DMS 273 treated with DMSO at 0.1 percent for 48 hours (cell line): ENCODE results near the gene CCR5.

ENCODE experiments used
- DNase-seq: peaks from one replicate; lab custom pipeline; 2025; lab: John Stamatoyannopoulos, UW

CCR5 gene

DNA sequence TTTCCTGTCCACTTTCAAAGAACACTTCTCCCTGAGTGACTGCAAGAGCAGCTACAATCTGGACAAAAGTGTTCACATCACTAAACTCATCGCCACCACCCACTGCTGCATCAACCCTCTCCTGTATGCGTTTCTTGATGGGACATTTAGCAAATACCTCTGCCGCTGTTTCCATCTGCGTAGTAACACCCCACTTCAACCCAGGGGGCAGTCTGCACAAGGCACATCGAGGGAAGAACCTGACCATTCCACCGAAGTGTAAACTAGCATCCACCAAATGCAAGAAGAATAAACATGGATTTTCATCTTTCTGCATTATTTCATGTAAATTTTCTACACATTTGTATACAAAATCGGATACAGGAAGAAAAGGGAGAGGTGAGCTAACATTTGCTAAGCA, 38.1 kb downstream of the CCR5 start:
- DNase-seq: no peak

DNA sequence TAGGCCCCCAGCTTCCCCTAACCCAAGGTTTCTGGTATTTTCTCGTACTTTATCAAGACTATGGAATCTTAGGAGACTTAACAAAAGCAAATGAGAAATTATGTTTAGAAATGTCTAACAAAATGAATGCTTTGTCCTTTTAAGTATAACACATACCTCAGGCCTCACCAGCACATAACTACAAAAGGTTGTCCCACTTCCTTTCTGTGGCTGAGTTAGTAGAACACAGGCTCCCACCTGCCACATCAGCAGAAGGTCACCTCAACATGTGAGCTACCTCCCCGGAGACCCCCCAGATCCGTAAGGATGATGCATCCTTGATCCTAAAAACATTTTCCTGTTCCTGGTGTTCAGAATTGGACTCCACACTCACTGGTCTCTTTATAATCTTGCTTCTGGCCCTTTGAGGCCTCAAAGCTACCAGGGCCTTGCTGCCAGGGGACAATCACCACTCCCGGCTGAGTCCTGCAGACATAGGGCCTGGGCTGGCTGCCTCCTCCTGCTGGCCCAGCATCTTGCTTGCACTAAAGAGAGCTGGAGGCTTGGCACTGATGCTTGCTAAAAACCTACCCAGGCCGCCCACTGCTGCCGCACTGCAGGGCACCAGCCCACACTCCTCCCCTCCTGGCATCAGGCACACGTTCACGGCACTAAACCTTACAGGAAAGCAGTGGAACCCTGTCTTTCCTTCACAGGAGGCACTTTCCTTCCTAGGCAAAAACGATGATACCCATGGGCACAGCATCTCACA, 39.2 kb downstream of the CCR5 start:
- DNase-seq: no peak

DNA sequence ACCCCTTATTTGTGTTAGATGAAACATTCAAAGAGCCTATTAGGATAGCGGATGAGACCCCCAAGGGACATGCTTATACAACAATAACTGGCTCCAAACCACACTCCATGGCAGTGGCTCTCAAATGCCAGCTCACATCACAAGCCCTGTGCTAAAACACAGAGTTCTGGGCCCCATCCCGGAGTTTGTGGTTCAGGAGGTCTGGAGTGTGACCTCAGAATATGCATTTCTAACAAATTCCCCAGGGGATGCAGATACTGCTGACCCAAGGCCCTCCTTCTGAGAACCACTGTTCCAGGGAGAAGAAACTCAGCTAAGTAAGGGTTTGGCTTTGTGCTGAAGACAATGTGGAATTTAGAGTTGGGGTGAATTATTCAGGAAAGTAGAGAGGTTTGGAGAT, 39.9 kb downstream of the CCR5 start:
- no peak for DNase-seq

DNA sequence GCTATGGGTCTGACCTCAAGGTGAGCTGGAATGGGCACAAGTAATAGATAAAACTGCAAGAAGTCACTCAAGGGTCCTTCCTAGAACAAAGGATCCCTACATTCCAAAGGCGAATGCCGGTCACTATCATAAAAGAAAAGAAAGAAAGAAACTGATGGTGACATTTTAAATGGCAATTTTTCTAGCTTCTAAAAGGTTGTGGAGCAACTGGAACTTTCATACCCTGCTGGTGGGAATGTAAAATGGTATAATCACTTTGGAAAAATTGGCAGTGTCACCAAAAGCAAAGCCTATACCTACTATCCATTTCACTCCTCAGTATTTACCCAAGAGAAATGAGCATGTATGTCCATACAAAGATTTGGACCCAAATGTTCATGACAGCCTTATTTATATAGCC, 40.5 kb downstream of the CCR5 start:
- no peak for DNase-seq

DNA sequence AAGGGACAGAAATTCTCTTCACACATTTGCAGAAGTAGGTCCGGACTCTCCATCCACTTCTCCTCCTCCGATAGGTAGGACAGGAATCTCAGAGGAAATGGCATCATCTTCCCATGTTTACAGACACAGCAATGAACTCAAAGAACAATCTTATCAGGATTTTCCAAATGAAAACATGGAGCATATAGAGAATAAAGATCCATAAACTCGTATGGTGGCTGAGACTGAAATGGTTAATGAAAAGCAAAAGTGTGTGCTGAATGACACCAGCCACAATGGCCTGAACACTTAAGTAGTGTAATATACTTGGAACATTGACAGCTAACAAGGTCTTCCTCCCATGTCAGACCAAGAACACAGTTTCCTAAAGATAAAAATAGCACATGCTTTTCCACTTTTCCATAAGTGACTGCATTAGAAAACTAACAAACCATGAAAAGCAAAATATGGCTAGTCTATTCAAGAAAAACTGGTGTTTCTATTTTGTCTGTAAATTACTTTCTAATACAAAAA, 42.1 kb downstream of the CCR5 start:
- no peak for DNase-seq

DNA sequence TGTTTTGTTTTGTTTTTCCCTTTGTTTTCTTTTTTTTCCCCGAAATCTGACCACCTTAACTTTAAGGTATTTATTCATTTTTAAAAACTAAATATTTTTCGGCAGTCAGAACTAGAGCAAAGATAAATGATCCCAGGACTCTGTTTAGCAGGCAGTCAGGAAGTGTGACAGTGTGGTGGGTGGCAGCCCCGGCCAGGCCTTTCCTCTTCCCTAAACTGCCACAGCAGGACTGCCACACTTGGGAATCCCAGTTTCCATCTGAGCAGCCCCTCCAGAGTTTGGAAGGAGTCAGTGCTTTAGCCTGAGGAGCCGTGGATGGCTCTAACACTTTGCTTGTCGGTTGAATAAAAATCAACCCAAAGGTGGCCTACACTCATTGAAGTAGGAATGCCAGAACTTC, 43.2 kb downstream of the CCR5 start:
- DNase-seq: no peak

DNA sequence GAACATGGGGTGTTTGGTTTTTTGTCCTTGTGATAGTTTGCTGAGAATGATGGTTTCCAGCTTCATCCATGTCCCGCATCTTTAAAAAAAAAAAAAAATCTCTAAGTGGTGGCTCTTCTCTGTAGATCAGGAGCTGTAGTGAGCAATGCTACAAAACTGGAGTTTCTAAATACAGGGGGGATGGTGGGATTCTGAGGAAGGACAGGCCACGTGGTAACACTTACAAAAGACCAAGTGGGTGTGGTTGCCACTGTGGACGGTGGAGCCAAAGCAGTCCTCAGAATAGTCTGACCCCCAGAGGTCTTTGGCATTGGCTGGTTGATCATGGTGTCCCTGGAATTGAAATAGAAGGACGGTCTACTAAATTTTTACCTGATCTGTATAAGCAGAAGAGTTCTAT, 44.0 kb downstream of the CCR5 start:
- no peak for DNase-seq

DNA sequence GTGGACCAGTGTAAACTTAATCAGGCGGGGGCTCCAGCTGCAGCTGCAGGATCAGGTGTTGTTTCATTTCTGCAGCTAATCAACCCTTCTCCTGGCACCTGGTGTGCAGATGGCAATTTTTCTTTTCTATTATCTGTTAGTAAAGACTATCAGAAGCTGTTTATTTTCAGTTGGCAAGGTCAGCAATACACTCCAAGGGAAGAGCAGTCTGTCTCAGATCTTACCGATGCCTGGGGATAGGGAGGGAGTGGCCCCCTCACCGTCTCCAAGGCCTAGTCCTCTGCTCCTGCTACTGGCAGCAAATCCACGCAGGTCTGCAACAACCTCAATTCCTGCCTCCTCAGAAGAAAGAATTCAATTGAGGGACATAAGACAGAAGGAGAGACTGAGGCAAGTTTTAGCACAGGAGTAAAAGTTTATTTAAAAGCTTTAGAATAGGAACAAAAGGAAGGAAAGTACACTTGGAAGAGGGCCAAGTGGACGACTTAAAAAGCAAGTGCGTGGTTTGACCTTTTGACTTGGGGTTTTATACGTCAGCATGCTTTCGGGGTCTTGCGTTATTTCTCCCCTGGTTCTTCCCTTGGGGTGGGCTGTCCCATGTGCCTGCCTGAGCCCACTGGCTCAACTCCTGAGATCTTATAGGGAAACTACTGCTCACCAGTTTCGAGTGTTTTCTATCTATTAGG, 45.5 kb downstream of the CCR5 start:
- peak; percentile 4 for DNase-seq

DNA sequence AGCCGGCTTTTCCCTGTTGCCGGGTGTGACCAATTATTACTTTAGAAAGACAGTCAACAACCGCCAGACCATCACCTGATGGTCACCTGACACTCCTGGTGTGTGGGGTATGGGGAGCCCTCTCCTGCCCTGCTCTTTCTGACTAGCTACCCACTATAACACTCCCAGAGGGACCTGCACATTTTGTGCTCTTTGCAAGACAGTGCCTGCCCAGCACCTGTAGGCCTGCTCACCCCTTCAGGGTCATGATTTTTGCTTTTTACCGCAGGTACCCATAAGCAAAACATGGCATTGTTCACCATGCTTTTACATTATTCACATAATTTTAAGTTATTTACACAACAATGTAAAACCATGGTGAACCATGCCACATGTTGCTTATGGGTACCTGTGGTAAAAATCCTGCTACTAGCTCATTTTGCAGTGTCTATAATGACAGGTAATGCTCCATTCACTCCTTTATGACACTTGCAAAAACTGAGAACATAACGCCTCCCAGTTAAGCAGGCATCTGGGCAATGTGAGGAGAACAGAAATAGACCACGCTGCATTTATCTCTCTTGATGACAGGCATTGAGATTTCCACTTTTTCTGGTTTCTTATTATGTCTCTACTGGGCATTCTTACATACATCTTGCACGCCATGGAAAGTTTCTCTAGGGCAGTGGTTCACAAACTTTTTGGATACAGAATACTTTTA, 46.2 kb downstream of the CCR5 start:
- no peak for DNase-seq

DNA sequence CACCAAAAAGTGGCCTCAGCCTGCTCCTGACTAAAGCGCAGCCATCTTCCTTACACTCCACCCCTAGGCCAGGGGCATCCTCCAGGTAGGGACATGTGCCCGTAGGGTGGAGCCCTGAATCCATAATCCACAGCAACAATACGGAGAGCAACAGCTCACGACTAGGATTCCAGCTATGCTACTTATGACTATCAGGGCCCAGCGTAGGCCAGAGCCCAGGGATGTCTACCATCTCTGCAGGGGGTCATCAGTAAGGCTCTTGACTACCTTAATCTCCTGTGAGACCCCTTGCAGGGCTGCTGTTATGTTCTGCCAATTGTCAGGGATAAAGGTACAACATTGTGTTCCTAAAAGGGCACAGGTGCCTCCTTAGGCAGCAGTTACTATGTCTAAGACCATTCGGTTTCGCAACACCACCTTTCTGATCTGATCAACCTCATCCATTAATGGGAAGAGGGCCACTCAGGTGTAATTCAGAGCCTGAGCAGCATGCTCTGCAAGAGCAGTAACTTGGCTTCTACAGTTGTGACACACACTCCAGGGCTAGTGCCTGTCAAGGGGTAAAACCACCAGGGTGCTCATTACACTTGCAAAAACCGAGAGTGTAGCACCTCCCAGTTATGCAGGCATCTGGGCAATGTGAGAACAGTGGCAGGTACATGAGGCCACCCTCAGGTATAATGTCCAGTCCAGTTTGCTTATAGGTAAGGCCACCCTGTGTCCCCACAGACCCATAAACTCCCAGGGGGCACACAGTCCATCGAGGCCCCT, 47.3 kb downstream of the CCR5 start:
- no peak for DNase-seq

DNA sequence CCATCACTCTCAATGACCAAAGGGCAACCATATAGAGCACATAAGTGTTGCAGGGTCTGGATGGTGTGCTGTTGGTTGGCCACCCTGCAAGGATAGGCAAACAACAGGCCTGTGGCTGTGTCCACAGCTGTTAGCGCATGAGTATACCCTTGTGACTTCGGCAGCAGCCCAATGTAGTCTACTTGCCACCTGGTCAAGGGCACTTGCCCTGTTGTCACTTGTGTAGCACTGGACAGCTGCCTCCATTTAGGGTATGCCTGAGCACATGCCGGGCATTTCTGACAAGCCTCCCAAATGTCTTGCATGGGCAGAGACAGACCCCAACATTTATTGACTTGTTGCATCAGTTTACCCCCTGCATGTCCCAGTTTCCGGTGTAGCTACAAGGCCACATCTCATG, 49.1 kb downstream of the CCR5 start:
- DNase-seq: no peak

DNA sequence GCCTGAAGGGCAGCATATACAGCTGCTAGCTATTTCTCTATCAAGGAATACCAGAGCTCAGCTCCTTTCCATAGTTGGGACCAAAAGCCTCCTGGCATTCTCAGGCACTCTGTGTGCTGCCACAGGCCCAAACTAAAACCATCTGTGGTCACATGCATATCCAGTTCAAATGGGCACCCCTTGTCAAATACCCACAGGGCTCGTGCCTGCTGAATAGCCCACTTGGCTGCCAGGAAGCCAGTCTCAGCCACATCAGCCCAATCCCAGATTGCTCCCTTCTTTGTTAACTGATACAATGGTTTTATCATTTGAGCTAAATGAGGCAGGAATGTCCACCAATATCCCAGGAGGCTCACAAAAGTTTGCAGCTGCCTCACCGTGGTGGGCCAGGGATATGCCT, 50.2 kb downstream of the CCR5 start:
- no peak for DNase-seq

DNA sequence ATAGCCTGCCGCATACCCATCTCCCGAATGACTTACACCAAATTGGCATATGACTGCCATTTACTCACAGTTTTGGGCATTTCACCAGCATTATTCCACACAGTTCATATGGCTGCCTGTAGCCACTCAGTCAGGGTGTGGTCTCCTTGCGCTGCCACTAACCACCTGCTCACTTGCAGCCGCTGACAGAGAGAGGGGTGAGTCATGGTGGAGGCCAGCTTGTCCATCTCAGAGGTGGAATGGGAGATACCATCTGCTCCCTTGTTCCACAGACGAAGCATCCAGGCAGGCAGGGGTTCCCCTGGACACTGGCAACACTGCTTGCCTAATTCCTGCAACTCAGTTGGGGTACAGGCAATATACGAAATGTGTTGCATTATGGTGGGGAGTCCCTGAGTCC, 51.9 kb downstream of the CCR5 start:
- peak; percentile 36 for DNase-seq

DNA sequence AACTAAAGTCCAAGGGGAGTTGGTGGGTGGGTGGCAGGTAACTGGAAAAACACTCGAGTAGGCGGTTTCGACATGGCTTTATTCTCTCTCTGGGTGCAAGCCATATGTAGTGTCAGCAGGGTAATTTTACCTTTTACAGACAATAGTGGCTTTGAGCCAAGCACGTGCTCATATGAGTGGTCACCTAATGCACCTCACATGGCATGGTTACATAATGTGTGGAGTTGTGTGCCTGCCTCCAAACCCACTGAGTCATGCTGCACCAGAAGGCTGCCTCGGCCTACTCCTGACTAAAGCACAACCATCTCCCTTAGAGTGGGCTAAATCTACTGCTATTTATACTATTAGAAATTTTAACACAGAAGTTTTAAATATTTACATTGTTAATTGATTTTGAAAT, 52.8 kb downstream of the CCR5 start:
- no peak for DNase-seq
